ENCODE results near the gene HDAC4.

Gene HDAC4

GRCh38 chr2:239345251-239345650, 55.6 kb downstream of the HDAC4 start:
- DNase-seq: no peak

- peak; percentile 48 to 77 for DNase-seq
Measured at GRCh38 chr2:239344857-239345216, 56.0 kb downstream of the HDAC4 start.

- peak in 1 of 2 experiments; percentile 20 for DNase-seq
Measured at GRCh38 chr2:239343946-239344856, 56.6 kb downstream of the HDAC4 start.

GRCh38 chr2:239343460-239343859, 57.4 kb downstream of the HDAC4 start:
- no peak for DNase-seq

- no peak for DNase-seq
Measured at GRCh38 chr2:239341840-239342239, 59.0 kb downstream of the HDAC4 start.

- no peak for DNase-seq
Measured at GRCh38 chr2:239341146-239341732, 59.6 kb downstream of the HDAC4 start.

GRCh38 chr2:239339726-239340601, 60.9 kb downstream of the HDAC4 start:
- no peak for DNase-seq

GRCh38 chr2:239339241-239339640, 61.6 kb downstream of the HDAC4 start:
- no peak for DNase-seq

GRCh38 chr2:239337877-239338484, 62.8 kb downstream of the HDAC4 start:
- DNase-seq: peak; percentile 11 to 60

GRCh38 chr2:239337122-239337876, 63.5 kb downstream of the HDAC4 start:
- DNase-seq: peak in 1 of 2 experiments; percentile 64

GRCh38 chr2:239331560-239331959, 69.3 kb downstream of the HDAC4 start:
- no peak for DNase-seq

GRCh38 chr2:239330836-239331235, 70.0 kb downstream of the HDAC4 start:
- no peak for DNase-seq

- DNase-seq: no peak
Measured at GRCh38 chr2:239329972-239330572, 70.7 kb downstream of the HDAC4 start.

GRCh38 chr2:239329284-239329971, 71.4 kb downstream of the HDAC4 start:
- DNase-seq: no peak

GRCh38 chr2:239328351-239329191, 72.2 kb downstream of the HDAC4 start:
- no peak for DNase-seq

GRCh38 chr2:239327536-239328350, 73.1 kb downstream of the HDAC4 start:
- no peak for DNase-seq

- no peak for DNase-seq
Measured at GRCh38 chr2:239326831-239327535, 73.8 kb downstream of the HDAC4 start.

- DNase-seq: no peak
Measured at GRCh38 chr2:239324456-239324855, 76.4 kb downstream of the HDAC4 start.

GRCh38 chr2:239323447-239323846, 77.4 kb downstream of the HDAC4 start:
- no peak for DNase-seq

Measured in NCI-H2081 (cell line).